GM19397 (cell line): ENCODE results near the gene ITIH1.

ENCODE experiments used
- ATAC-seq: cut with Tn5 transposase; IDR thresholded peaks from one replicate; pipeline ENCODE4 v1.9.1; 2021; ENCODE audit warnings: mild to moderate bottlenecking, moderate library complexity; ENCODE audit not compliant: unreplicated experiment

ITIH1 gene

DNA sequence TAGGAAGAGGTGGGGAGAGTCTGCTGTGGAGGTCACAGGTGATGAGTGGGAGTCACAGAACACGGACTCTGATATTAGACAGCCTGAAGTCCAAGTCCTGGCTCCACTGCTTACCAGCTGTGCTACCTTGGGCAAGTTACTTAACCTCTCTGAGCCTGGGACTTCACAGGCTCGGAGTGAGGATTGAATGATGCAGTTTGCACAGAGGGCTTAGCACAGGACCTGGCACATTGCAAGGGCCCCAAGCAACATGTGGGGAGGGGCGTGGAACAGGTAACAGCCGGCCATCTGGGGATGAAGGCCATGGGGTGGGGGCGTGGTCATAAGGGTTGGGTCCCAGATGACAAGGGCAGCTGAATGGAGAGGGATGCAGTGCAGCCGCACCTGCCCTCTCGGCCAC lies 12.9 kb downstream of the ITIH1 start:
- no peak for ATAC-seq

DNA sequence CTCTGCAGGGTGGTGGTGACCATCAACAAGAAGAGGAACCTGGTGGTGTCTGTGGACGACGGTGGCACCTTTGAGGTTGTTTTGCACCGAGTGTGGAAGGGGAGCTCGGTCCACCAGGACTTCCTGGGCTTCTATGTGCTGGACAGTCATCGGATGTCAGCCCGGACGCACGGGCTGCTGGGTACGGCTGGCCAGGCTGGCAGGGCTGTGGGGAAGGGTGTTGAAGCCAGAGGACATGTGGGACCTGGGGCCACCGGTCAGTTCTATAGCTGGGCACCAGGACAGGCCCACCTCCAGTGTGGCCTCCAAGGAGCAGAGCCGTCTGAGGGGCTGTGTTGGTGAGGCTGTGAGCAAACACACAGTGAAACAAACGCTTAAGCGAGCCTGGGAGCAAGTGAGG lies 13.3 kb downstream of the ITIH1 start:
- ATAC-seq, result no peak

DNA sequence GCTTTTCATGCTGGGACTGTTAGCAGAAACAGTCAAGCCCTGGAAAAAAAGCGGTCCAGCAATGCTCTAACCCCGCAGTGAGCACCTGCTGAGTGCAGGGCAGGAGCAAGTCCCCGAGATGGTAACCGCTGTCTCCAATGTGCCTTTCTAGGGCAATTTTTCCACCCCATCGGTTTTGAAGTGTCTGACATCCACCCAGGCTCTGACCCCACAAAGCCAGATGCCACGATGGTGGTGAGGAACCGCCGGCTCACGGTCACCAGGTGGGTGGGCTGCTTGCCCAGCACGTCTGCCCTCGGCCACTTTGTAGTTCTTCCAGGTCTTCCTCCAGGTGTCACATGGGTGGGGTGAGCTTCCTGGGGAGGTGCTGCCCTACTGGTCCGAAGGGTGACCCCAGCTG lies 14.0 kb downstream of the ITIH1 start:
- no peak for ATAC-seq

DNA sequence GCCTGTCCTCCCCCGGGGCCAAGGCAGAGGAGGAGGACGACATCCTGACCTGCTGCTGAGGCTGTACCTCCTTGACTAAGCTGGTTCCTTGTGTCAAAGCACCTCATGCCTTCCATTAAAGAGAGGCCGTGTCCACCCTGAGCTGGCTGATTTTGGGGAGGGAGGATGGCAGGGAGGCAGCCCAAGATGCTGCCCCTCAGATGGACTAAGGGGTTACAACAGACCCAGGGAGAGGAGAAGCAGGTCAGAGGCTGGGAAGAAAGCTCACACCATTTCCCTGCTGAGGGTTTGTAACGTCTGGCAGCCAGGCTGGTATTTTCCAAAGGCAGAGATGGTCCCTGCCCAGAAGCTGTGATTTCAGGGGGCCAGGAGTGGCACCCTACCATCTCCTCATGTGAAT lies 14.5 kb downstream of the ITIH1 start:
- ATAC-seq, result no peak

DNA sequence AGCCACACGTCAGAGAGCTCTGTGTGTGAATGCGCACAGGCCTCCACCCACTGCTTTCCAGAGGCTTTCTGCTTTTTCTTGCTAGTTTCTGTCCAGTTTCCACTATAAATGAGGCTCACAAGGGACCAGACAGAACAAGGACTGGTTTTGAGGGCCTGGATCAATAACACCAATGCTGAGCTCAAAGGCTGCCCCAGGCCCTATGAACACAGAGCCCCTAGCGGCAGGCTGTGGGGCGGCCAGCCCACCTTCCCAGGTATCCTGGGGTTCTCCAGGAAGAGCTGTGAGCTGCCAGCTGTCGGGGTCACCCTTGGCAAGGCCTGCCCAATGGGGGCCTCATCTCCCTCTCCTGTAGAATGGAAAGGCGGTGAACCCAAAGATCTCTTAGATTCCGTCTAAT lies 15.0 kb downstream of the ITIH1 start:
- no peak for ATAC-seq

DNA sequence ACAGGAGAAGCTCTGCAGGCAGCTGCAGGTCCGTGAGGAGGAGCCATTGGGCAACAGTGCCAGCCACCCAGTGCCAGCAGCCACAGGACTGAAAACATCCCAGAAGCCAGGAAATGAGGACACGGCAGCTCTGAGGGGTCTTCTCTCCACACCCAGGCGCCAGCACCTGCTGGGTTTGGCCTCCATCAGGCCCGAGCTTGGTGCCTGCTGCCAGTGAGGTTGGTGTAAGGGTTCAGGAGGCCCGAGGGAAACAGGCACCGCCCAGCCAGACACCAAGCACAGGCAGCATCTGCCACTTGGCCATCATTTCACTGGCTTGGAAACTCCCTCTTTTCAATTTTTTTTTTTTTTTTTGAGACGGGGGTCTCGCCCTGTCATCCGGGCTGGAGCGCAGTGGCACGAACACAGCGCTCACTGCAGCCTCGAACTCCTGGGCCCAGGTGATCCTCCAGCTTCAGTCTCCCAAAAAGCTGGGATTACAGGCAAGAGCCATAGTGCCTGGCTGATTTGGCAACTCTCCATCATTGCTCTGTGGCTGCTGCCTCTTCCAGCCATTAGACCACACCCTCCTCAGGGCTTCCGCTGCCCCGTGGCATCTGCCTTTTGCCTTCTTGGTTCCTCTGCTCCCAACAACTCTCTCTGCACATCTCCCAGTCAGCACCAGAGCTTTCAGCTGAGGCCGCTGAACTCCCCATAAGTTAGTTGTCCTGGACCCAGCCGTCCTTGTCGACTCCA lies 15.7 kb downstream of the ITIH1 start:
- no peak for ATAC-seq

DNA sequence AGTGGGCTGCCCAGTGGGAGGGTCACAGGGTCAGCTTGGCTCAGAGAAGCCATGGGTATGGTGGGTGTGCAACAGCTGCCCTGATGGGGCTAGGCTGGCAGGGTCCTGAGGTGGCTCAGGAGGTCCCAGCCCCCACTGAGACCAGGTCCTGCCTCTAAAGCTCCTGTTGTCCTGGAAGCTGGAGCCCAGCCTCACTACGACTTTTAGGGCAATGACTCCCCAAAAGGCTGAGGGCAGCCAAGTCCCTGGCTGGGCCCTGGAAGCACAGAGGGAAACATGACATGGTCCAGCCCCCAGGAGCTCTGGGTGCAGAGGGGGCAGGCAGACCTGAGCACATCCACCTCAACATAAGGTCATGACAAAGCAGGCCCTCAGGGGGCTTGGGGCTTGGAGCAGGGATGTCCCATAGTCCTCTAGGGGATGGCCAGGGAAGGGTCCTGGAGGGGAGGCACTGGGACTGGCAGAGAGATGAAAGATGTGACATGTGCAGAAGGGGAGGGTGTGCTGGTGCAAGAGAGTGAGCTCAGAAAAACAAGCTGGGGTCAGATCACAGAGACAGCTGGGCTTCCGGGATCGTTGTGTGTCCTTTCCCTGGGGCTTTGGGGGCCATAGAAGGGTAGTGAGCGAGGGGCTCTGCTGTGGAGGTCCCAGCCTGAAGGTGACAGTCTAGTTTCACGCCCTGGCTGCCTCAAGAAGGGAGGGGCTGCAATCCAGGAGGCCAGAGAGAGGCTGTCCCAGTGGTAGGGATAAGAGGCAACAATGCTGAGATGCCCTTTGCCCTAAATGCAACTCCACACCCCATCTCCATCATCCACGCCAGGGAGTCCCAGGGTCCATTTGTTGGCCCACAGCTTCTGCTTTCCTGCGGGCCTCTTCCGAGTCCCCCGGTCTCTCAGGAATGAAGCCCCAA lies 16.6 kb downstream of the ITIH1 start:
- no peak for ATAC-seq

DNA sequence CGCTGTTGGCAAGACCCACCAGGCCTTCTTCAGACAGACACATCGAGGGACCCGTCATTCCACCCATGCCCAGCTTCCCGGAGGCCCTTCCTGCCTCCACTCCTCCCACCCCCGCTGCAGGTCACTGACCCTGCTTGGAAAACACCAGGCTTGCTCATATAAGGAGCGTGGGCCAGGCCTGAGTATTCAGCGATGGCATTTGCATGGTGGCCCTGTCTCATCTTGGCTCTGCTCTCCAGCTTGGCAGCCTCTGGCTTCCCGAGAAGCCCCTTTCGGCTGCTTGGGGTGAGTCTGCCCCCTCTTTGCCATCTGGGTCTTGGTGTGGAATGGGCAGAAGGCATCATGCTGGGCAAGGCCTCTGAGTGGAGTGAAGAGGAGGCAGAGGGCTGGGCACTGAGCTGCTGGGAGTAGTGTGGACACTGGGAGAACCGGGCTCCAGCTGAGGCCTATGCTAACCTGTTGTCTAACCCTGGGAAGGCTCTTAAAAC lies 17.3 kb downstream of the ITIH1 start, which contains the start of gene ITIH3:
ITIH3 (plus strand) TSS at position 185 of the 488 bp plus-strand sequence; CDS start at position 193, 8 bp downstream.
- ATAC-seq, result no peak

DNA sequence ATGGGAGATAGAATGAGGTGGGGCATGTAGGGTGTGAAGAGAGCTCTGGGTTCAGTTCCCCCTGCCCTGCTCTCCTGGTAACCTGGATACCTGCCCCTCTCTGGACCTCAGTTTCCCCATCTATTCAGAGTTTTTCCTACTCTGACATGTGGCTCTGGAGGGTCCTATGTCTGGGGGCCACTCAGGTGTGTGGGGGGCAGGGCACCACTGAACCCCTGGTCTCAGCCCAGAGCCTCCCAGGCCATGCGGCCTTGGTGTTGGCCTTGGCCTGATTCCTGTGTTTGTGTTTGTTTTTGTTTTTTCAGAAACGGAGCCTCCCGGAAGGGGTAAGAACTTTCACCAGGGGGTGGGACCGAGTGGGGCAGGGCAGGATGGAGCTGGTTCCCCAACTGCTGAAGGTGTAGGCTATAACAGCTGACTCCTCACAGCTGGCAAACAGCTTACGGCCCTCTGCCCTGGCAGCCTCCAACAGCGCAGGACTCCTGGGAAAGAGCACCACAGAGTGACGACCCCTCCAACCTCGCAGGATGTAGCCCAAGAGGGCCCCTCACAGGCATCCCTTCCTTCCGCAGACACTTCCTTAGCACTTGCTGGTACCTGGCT lies 18.0 kb downstream of the ITIH1 start:
- ATAC-seq, result no peak

DNA sequence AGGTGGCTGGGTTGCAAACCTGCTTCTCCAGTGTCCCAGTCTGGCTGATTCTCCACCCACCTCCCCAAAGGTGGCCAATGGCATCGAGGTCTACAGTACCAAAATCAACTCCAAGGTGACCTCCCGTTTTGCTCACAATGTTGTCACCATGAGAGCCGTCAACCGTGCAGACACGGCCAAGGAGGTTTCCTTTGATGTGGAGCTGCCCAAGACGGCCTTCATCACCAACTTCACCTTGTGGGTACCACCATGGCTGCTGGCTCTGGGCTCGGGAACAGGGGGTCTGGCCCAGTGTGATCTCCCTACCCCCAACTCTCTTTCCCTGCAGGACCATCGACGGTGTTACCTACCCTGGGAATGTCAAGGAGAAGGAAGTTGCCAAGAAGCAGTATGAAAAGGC lies 19.0 kb downstream of the ITIH1 start:
- no peak for ATAC-seq

DNA sequence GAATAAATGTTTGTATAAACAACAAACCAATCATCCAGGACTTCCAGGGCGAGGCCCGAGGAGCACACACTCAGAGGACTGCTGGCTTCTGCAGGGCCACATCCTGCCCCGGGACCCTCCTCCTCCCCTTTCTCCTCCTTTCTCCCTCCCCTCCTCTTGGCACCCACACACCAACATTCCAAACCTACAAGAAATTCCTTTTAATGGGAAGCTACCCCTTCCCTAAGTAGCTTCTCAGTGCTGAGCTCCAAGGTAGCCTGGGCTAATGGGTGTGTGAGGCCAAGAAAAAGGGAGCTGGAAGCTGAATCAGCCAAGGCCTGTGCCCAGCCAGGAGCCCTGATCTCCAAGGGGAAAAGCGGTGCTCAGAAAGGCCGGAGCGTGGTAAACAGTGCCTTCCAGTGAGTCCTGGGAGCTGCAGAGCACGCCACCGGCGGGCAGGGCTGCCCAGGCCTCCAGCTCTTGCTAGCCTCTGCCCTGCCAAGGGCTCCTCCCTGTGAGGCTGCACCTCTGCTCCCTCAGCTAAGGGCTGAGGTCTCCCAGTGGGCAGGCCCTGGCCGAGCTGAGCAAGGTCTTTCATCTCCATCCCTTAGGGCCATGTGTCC lies 21.1 kb downstream of the ITIH1 start:
- no peak for ATAC-seq

DNA sequence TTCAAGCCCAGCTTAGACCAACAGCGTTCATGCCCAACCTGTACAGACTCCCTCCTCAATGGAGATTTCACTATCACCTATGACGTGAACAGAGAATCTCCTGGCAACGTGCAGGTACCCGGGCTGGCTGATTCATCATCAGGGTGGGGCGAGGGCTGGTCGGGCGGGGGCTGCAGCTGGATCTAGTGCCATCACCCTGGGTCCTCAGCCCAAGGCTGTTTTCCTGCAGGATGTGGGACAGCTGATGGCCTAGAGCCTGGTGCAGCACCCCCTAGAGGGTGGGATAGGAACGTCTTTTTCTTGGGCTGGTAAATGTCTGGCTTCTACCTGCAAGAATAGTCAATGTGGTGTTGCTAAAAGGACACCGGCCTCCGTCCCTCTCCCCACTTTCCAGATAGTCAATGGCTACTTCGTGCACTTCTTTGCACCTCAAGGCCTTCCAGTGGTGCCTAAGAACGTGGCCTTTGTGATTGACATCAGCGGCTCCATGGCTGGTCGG lies 21.6 kb downstream of the ITIH1 start:
- no peak for ATAC-seq

DNA sequence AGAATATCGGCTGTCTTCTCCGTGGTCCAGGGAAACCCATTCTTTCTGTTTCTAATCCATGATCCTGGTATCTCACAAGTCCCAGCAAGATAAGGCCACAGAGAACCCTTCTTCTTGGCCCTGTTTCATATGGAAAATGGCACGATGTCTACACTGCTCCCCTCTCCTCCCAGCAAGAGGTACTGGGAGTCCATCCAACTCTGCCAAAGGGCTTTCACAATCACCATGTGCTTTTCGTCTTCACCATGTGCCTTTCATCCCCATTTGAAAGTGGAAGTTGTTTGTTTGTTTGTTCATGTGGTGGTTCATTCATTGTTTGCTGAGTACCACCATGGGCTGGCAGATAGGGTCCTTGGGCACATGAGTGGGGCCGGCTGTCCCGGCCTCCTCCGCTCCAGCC lies 22.7 kb downstream of the ITIH1 start:
- no peak for ATAC-seq

DNA sequence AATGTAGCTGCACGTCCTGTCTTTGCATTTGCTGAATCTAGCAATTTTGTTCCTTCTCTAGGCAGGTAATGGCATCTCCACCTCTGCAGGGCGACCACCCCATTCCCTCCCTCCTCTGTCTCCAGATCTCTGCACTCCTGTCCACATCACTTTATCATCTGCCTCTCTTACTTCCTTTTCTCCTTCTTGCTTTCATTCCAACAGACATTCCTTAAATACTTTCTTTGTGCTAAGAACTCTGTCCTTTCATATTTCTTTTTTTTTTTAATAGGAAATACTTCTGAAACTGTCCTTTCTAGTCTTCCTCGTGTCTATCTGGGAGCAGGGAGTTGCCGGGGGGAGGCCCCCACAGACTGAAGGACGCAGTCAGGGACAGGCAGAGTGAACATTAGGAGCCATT lies 24.4 kb downstream of the ITIH1 start:
- no peak for ATAC-seq

DNA sequence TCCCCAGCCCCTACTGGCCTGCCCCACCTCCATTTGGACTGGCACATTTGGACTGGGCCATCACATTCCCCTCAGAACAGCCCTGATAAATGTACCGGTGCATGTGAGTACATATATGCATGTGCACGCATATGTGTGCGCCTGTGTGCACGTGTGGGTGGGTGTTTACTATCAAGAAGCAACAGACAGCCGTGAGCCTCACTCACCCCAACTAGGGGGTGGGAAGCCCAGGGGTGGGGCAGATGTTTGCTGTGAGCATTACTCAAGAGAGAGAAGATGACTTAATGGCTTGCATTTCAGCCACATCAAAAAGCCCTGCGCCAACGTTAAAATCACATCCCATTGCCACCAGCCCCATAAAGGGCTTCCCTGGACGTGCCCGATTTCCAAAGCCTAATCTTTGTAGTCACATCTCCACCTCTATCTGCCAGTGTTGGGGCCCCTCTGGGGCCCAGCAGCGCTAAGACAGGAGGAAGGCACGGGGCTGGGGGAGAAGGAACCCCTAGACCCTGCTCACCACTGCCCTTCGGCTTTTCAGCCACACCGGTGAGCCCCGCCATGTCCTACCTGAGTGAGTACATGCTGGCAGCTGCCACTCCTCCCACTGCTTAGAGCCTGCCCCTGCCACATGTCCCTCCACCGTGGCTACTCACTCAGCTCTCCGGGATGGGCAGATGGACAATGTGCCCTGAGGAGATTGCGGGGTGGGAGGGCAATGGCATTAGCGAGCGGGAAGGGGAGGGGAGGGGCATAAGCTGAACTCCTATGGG lies 28.1 kb downstream of the ITIH1 start:
- ATAC-seq, result no peak

DNA sequence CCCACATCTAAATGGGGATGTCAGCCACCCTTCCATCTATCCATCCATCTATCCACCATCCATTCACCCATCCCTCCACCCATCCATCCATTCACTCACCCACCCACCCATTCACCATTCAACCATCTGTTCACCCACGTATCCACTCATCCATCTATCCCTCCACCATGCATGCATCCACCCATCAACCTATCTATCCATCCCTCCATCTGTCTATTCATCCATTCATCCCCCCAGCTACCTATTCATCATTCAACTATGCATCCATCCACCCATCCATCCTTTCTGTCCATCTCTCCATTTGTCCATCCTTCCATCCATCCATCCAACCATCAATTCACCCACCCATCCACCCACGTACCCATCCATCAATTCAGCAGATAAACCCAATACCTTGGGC lies 31.8 kb downstream of the ITIH1 start:
- no peak for ATAC-seq

DNA sequence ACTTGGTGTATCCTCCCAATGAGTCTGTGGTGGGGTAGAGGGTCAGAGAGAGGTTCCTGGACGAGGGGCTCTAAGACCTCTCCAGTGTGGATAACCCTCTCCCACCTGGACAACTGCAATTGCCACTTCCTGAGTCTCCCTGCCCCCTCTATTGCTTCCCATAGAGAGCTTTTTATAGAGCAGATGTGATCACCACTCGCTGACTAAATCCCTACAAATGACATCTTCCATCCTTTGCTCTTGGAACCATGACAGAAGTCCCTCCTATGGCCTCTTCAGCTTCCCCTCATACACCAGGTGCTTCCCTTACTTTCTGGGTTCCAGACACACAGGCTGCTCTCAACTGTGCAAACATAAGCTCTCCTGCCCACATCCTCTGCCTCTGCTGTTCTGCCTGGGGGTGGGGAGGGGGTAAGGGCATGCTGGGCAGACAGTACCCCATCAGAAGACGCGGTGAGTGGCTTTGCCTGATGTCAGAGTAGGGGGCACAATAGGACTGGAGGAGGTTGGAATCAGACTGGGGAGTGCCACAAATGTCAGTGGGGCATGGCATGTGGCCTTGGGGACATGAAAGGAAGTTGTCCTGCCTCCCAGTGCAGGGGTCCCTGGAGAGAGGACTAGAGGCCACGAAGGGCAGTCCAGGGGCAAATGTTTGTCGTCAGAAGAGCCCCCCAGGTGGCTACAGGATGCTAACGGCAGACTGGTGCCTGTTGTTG lies 32.4 kb downstream of the ITIH1 start:
- ATAC-seq, result no peak

DNA sequence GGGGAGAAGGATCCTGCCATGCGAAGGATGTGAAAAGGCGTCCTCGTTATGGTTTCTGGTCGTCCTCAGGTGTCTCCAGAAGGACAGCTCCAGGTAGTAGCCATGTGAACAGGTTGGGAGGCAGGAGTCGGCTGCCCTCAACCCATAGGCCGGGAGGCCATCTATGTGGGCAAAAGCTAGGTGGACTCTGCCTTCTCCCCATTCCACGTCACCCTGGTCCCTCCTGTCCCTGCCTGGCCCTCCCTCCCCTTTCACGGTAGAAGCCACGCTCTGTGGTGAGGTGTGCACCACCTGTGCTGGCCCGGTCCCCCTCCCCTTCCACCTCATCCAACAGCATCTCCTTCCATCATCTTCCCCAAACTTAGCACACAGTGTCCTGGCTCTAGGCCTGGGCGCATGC lies 33.5 kb downstream of the ITIH1 start:
- no peak for ATAC-seq

DNA sequence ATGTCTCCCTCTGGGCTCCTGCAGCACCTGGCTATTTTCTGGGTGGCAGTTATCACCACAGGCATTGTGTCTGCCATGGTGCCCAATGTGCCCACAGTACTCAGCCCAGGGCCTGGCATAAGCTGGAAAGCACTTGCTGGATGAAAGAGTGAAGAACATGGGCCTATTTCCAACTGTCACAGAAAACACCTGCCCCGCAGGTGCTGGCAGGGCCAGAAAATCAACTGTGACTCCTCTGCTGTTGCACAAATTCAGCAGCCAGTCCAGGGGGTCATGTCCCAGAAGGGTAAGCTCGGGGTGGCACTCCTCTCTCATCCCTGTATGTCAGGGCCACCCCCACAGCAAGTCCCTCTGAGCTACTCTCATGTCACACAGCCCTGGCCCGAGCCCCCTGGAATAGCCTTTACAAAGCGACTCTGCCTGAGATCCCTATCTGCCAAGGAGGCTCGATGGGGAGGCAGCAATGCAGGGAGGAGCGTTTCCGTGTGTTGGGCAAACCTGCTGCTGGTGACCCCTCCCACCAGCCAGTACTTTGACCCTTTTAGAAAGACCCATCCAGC lies 34.1 kb downstream of the ITIH1 start:
- no peak for ATAC-seq
